Prostate gland (tissue), 2 donors: ENCODE results near the gene B4GALNT1.

Experiments
- CTCF ChIP-seq, 4 experiments: fragments of 200-600 bp in 2 of 4; fragments of 450-650 bp in 2 of 4; sonication (generic) in 2 of 4; IDR thresholded peaks; 1 replicate in 3 of 4; 2 replicates in 1 of 4; pipeline ENCODE4 v1.5.1; 2016 to 2019; ENCODE audit warnings: antibody characterized with exemption in 4 of 4, mild to moderate bottlenecking in 2 of 4, moderate library complexity in 2 of 4
- POLR2A ChIP-seq: fragments of 450-650 bp; IDR thresholded peaks from one replicate; pipeline ENCODE4 v1.6.1; 2016; ENCODE audit warnings: antibody characterized with exemption, mild to moderate bottlenecking

- TF ChIP-seq CTCF (IDR thresholded peaks at IDR 0.05) = peak; percentile 84 to 90 (median 85)
- no peak for TF ChIP-seq POLR2A
These were observed 11.3 kb downstream of the B4GALNT1 start for GRCh38 chr12:57621497-57622292.
